ENCODE data around the gene BOLA3. TPM values are rescaled to one million over a fixed set of nuclear protein-coding genes. Genes with fewer than 3 reads are reported as not detected.

The BOLA3 gene
- total and polyA plus RNA-seq, 2 experiments from 2014 or later, result 46.2 to 104 TPM

GRCh38 chr2:74109551-74109950, 38.2 kb downstream of the BOLA3 start:
- H3K9me2 ChIP-seq (ENCODE audit: insufficient read depth), result no peaks in the 10 kb centered on the region
- no peak for TF ChIP-seq EZH2phosphoT487 (IDR thresholded peaks at IDR 0.05; ENCODE audit: insufficient read depth, low read depth)
- no peak for TF ChIP-seq EZH2 (IDR thresholded peaks at IDR 0.05; ENCODE audit: insufficient read depth, poor library complexity, severe bottlenecking)
- in situ Hi-C loops (cut with MboI), result no loop called here
- no peaks in the 10 kb centered on the region for H3K79me2 ChIP-seq (ENCODE audit: insufficient read depth)
- WGBS, 2 experiments (ENCODE audit: low coverage in 1 of 2, low lambda C conversion rate in 2 of 2, missing lambda C conversion rate in 2 of 2), result 89 to 91% methylated on average over 8 of the region's 8 CpGs
- no peaks in the 10 kb centered on the region for H4K20me1 ChIP-seq (ENCODE audit: insufficient read depth)
- H3F3A ChIP-seq (ENCODE audit: insufficient read depth), result no peaks in the 10 kb centered on the region
- no peaks in the 10 kb centered on the region for H3K9me3 ChIP-seq (ENCODE audit: low read depth)
- H3K4me3 ChIP-seq, result no peak overlapping the region
- DNase-seq, result no peak
- no peaks in the 10 kb centered on the region for H3K4me1 ChIP-seq (ENCODE audit: insufficient read depth)
- no peak overlapping the region for H2AFZ ChIP-seq
- no peaks in the 10 kb centered on the region for H3K36me3 ChIP-seq (ENCODE audit: low read depth)
- H3K4me2 ChIP-seq (ENCODE audit: unreplicated experiment), result no peak overlapping the region
- H3K27ac ChIP-seq, result no peak overlapping the region
- no peak overlapping the region for H3K9ac ChIP-seq
- H3K27me3 ChIP-seq (replicated peaks; ENCODE audit: insufficient read depth), result no peaks in the 10 kb centered on the region

GRCh38 chr2:74107071-74107470, 40.6 kb downstream of the BOLA3 start:
- WGBS, 2 experiments (ENCODE audit: low coverage in 1 of 2, low lambda C conversion rate in 2 of 2, missing lambda C conversion rate in 2 of 2), result 59 to 65% methylated on average over 12 of the region's 12 CpGs
- Histone ChIP-seq H3K36me3 (ENCODE audit: low read depth) (no peaks in the 10 kb centered on the region), H3K4me1 (ENCODE audit: insufficient read depth) (no peaks in the 10 kb centered on the region), H3K27me3 (replicated peaks; ENCODE audit: insufficient read depth) (no peaks in the 10 kb centered on the region), H3K9me3 (ENCODE audit: low read depth) (no peaks in the 10 kb centered on the region), H2AFZ (no peak overlapping the region), H3K9me2 (ENCODE audit: insufficient read depth) (no peaks in the 10 kb centered on the region), H3K4me3 (no peak overlapping the region), H3K9ac (no peak overlapping the region), H3K79me2 (ENCODE audit: insufficient read depth) (no peaks in the 10 kb centered on the region), H4K20me1 (ENCODE audit: insufficient read depth) (no peaks in the 10 kb centered on the region), H3F3A (ENCODE audit: insufficient read depth) (no peaks in the 10 kb centered on the region), H3K4me2 (ENCODE audit: unreplicated experiment) (no peak overlapping the region), H3K27ac (no peak overlapping the region)
- TF ChIP-seq EZH2phosphoT487 (IDR thresholded peaks at IDR 0.05; ENCODE audit: insufficient read depth, low read depth) (no peak), EZH2 (IDR thresholded peaks at IDR 0.05; ENCODE audit: insufficient read depth, poor library complexity, severe bottlenecking) (no peak)
- in situ Hi-C loops (cut with MboI), result no loop called here
- no peak for DNase-seq

DNA sequence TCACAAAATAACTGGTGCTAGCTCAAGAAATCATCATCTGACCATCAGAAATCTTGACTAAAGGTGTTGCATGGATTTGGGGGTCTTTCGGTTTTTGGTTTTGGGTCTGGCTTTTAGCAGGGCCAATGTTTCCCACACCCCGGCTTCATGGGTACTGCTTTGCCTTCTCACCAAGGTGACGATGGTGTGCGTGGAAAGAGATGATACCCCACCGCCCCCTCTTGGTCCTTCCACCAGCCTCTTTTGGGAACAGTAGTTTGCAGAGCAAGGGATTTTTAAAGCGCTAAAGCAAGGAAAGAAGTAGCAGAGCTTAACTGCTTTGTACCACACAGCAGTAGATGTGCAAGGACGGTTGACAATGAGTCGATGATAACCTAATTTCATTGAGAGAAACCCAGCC, 42.3 kb downstream of the BOLA3 start:
- Histone ChIP-seq H3K36me3 (ENCODE audit: low read depth) (no peaks in the 10 kb centered on the region), H3K4me1 (ENCODE audit: insufficient read depth) (no peaks in the 10 kb centered on the region), H3K27me3 (replicated peaks; ENCODE audit: insufficient read depth) (no peaks in the 10 kb centered on the region), H3K4me2 (ENCODE audit: unreplicated experiment) (no peak overlapping the region), H3K27ac (no peak overlapping the region), H4K20me1 (ENCODE audit: insufficient read depth) (no peaks in the 10 kb centered on the region), H3K9me3 (ENCODE audit: low read depth) (no peaks in the 10 kb centered on the region), H3K4me3 (no peak overlapping the region), H3K9me2 (ENCODE audit: insufficient read depth) (no peaks in the 10 kb centered on the region), H3K9ac (no peak overlapping the region), H3F3A (ENCODE audit: insufficient read depth) (no peaks in the 10 kb centered on the region), H2AFZ (no peak overlapping the region), H3K79me2 (ENCODE audit: insufficient read depth) (no peaks in the 10 kb centered on the region)
- 97% methylated on average over 8 of the region's 8 CpGs for WGBS, 2 experiments (ENCODE audit: low coverage in 1 of 2, low lambda C conversion rate in 2 of 2, missing lambda C conversion rate in 2 of 2)
- no peak for TF ChIP-seq EZH2 (IDR thresholded peaks at IDR 0.05; ENCODE audit: insufficient read depth, poor library complexity, severe bottlenecking)
- no peak for TF ChIP-seq EZH2phosphoT487 (IDR thresholded peaks at IDR 0.05; ENCODE audit: insufficient read depth, low read depth)
- DNase-seq, result no peak
- in situ Hi-C loops (cut with MboI), result no loop called here

GRCh38 chr2:74104839-74105238, 42.9 kb downstream of the BOLA3 start:
- Histone ChIP-seq H3K27me3 (replicated peaks; ENCODE audit: insufficient read depth) (no peaks in the 10 kb centered on the region), H3K36me3 (ENCODE audit: low read depth) (no peaks in the 10 kb centered on the region), H3K4me2 (ENCODE audit: unreplicated experiment) (no peak overlapping the region), H3K4me3 (no peak overlapping the region), H3K79me2 (ENCODE audit: insufficient read depth) (no peaks in the 10 kb centered on the region), H3K27ac (no peak overlapping the region), H3K9me3 (ENCODE audit: low read depth) (no peaks in the 10 kb centered on the region), H3K4me1 (ENCODE audit: insufficient read depth) (no peaks in the 10 kb centered on the region), H3K9me2 (ENCODE audit: insufficient read depth) (no peaks in the 10 kb centered on the region), H3K9ac (no peak overlapping the region), H3F3A (ENCODE audit: insufficient read depth) (no peaks in the 10 kb centered on the region), H4K20me1 (ENCODE audit: insufficient read depth) (no peaks in the 10 kb centered on the region), H2AFZ (no peak overlapping the region)
- WGBS, 2 experiments (ENCODE audit: low coverage in 1 of 2, low lambda C conversion rate in 2 of 2, missing lambda C conversion rate in 2 of 2), result 96 to 98% methylated on average over 7 of the region's 7 CpGs
- DNase-seq, result peak; percentile 30
- in situ Hi-C loops (cut with MboI), result no loop called here
- TF ChIP-seq EZH2 (IDR thresholded peaks at IDR 0.05; ENCODE audit: insufficient read depth, poor library complexity, severe bottlenecking), result no peak
- no peak for TF ChIP-seq EZH2phosphoT487 (IDR thresholded peaks at IDR 0.05; ENCODE audit: insufficient read depth, low read depth)

DNA sequence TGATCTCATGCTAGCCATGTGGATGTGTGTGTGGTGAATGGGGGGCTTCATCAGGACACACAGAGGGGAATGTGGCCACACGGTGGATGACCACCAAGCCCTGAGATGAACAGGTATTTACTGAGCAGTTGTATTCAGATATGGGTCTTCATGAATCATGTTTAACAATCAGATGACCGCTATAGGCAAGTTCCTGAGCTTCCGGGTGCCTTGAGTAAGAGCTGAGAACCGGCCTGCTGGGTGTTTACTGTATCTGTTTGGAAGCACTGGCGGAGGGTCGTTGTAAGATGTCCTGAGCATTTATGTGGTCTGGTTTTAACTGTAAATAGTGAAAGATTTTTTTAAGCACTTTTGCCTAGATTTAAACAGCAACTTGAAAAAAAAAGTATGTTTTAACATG, 43.9 kb downstream of the BOLA3 start:
- no peaks in the 10 kb centered on the region for H3K9me2 ChIP-seq (ENCODE audit: insufficient read depth)
- in situ Hi-C loops (cut with MboI), result no loop called here
- H3K4me3 ChIP-seq, result no peak overlapping the region
- TF ChIP-seq EZH2 (IDR thresholded peaks at IDR 0.05; ENCODE audit: insufficient read depth, poor library complexity, severe bottlenecking), result no peak
- TF ChIP-seq EZH2phosphoT487 (IDR thresholded peaks at IDR 0.05; ENCODE audit: insufficient read depth, low read depth), result no peak
- no peaks in the 10 kb centered on the region for H3K27me3 ChIP-seq (replicated peaks; ENCODE audit: insufficient read depth)
- no peaks in the 10 kb centered on the region for H3K36me3 ChIP-seq (ENCODE audit: low read depth)
- H3K9me3 ChIP-seq (ENCODE audit: low read depth), result no peaks in the 10 kb centered on the region
- H3F3A ChIP-seq (ENCODE audit: insufficient read depth), result no peaks in the 10 kb centered on the region
- WGBS, 2 experiments (ENCODE audit: low coverage in 1 of 2, low lambda C conversion rate in 2 of 2, missing lambda C conversion rate in 2 of 2), result 87% methylated on average over 6 of the region's 6 CpGs
- DNase-seq, result no peak
- no peak overlapping the region for H3K27ac ChIP-seq
- H4K20me1 ChIP-seq (ENCODE audit: insufficient read depth), result no peaks in the 10 kb centered on the region
- H3K4me2 ChIP-seq (ENCODE audit: unreplicated experiment), result no peak overlapping the region
- H3K9ac ChIP-seq, result no peak overlapping the region
- H2AFZ ChIP-seq, result no peak overlapping the region
- H3K79me2 ChIP-seq (ENCODE audit: insufficient read depth), result no peaks in the 10 kb centered on the region
- no peaks in the 10 kb centered on the region for H3K4me1 ChIP-seq (ENCODE audit: insufficient read depth)

Data from GM23248 (cell line).